Erythroblast (primary cell): ENCODE measurements around the gene MLN.

Experiments
- GATA1 ChIP-seq: IDR thresholded peaks from 2 replicates; pipeline ENCODE4 v1.6.1; 2011; ENCODE audit warnings: low read depth, mild to moderate bottlenecking, control low read depth, low read length, moderate library complexity
- POLR2A ChIP-seq: IDR thresholded peaks from 2 replicates; pipeline ENCODE4 v1.6.1; 2011; ENCODE audit warnings: mild to moderate bottlenecking, low read length

- TF ChIP-seq POLR2A (no peak), GATA1 (no peak)
These were observed 4.2 kb downstream of the MLN start for GRCh38 chr6:33799454-33800113.
